ENCODE measurements around the gene KRT73.

Gene KRT73

DNA sequence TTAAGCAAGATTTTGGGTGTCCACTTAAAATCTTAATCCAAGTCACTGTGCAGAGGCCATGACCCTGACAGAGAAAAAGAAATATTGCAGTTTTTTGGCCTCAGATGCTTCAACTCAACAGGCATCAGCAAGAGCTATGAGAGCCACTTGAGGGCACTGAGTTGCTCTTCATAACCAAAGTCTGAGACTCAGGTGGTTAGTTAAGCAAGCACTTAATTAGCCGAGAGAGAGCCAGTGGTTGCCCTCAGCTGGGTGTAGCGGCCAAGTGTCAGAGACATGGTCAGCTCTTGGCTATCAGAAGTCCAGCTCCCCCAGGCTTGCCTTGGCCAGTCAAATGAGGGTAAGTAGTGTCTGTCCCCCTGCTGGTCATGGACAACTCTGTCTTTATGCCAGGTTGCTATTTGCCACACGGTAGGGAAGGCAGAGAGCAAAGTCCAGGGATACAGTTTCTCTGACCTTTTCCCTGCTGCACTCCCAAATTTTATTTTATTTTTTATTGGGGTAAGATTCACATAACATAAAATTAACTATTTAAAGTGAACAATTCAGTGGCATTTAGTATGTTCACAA lies 56.4 kb downstream of the KRT73 start:
- no peak for DNase-seq

DNA sequence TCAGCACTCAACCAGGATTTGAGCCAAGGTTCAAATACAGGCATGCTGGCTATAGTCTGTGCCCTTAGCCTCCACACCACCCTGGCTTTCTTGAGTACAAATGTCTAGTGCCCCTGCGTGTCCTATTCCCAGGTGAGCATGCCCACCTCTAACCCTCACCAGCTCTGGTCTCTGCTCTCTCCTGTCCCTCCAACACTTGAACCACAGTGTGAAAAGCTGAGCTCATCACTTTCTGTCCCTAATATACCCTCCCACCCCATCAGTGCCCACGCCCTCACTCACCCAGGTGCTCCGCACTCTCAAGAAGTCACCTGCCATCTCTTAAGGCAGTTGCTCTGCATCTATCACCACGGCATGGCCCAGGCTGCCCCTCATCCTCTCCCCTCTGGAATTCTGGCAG lies 58.4 kb downstream of the KRT73 start:
- DNase-seq = no peak

DNA sequence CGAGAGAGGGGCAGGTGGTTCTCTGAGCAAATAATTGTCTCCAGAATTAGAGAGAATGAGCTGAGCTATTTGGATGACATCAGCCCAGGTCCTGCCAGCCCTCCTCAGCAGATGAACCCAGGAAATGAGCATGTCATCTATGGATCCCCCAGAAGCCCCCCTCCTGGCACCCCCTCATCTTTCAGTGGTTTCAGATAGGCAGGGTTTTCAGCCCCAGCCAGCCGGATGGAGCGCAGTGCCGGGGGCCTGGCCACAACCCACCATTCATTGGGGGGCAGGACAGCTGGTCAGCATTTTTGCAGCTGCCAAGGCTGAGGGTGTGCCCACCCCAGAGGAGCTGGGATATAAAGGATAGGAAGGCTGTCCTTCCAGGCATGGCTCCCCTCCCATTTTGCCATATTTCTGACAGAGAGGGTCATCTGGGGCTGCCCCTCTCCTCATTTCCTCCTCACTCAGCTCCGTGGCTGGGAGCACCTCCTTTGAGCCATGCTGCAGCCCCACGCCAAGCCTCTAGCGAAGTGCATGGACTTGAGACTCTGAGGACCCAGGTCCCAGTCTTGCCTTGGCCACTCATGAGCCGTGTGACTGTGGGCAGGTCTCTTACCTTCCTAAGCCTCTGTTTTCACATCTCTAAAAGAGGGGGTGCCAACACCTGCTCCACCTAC lies 59.4 kb downstream of the KRT73 start:
- no peak for DNase-seq

Measured in kidney glomerular epithelial cell (primary cell).